ENCODE measurements around the gene DCDC2B. TPM values are rescaled to one million over a fixed set of nuclear protein-coding genes. Genes with fewer than 3 reads are reported as not detected.
A peak's percentile ranks its signal among the peaks of the same experiment; 100 is the strongest.
"Not testable (repeated sequence)": the region's sequence is repeated elsewhere in the genome, so short reads cannot be mapped to it uniquely, and the experiment has no call there.

The DCDC2B gene
- total RNA-seq = not detected
- long read RNA-seq, partial matches to known transcripts = 0 of 2 reads
- long read RNA-seq, other reads (novel, unspliced or antisense) = 2 of 2 reads

DNA sequence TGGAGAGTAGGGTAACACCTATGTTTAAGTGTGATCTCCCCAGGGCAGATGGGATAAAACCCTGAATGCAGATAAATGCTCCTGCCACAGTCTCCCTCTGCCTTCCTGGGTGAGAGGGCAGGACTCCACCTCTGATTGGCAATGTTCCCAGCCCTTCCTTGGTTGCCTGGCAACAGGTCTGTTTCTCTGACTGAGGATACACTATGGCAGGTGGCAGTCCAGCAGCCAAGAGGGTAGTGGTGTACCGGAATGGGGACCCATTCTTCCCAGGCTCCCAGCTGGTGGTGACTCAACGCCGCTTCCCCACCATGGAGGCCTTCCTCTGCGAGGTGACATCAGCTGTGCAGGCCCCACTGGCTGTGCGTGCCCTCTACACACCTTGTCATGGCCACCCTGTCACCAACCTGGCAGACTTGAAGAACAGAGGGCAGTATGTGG is at the start of gene DCDC2B:
Gene DCDC2B, plus strand, starts transcription at position 199 of the 438 bp plus-strand sequence. Its CDS starts 5 bp downstream, at position 204.
- intact Hi-C loops (cut with DNase I) = no loop called here
- DNase-seq (no peak), ATAC-seq (peak in 1 of 2 donors; percentile 6)

- intact Hi-C loops (cut with DNase I) = no loop called here
- no peak for ATAC-seq
- no peak for DNase-seq
These were observed 49.7 kb upstream of the DCDC2B start for GRCh38 chr1:32159189-32159588.

DNA sequence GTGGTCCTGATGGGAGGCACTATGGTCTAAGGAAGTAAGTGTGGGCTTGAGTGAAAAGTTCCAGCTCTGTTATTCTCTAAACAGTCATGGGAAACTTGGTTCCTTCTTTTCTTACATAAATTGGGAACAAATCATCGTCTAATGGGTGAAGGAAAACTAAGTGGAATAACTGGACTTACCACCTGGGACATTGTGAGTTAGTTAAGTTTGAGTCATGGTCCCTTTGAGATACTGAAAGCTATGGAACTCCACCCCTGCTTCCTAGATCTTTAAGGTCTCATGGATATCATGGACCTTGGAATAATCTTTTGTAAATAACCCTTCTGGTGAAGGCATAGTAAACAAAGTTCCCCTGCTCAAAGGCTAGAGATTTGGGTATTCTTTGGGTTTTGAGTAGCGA is 45.5 kb upstream of the DCDC2B start:
- intact Hi-C loops (cut with DNase I) = no loop called here
- no peak for ATAC-seq
- DNase-seq = no peak

DNA sequence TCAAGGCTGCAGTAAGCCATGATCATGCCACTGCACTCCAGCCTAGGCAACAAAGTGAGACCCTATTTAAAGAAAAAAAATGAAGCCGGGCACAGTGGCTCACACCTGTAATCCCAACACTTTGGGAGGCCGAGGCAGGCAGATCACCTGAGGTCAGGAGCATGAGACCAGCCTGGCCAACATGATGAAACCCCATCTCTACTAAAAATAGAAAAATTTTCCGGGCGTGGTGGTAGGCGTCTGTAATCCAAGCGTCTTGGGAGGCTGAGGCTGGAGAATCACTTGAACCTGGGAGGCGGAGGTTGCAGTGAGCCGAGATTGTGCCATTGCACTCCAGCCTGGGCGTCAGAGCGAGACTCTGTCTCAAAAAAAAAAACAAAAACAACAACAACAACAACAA is 43.3 kb upstream of the DCDC2B start:
- ATAC-seq; intact Hi-C loops (cut with DNase I): not testable (repeated sequence)

GRCh38 chr1:32170991-32171390 is 37.9 kb upstream of the DCDC2B start:
- DNase-seq (no peak), ATAC-seq (no peak)
- intact Hi-C loops (cut with DNase I) = no loop called here

More for the DNA sequence above, 43.3 kb upstream of the DCDC2B start:
- DNase-seq = not testable (repeated sequence)

- ATAC-seq = no peak
- DNase-seq = no peak
- intact Hi-C loops (cut with DNase I) = no loop called here
These were observed 36.2 kb upstream of the DCDC2B start for GRCh38 chr1:32172621-32173245.

GRCh38 chr1:32178380-32179192 is 30.3 kb upstream of the DCDC2B start:
- intact Hi-C loops (cut with DNase I) = no loop called here
- ATAC-seq = peak in 1 of 2 donors; percentile 8
- DNase-seq = no peak

GRCh38 chr1:32179193-32179442 is 29.8 kb upstream of the DCDC2B start:
- ATAC-seq (peak; percentile 3 to 16), DNase-seq (no peak)
- intact Hi-C loops (cut with DNase I) = no loop called here

DNA sequence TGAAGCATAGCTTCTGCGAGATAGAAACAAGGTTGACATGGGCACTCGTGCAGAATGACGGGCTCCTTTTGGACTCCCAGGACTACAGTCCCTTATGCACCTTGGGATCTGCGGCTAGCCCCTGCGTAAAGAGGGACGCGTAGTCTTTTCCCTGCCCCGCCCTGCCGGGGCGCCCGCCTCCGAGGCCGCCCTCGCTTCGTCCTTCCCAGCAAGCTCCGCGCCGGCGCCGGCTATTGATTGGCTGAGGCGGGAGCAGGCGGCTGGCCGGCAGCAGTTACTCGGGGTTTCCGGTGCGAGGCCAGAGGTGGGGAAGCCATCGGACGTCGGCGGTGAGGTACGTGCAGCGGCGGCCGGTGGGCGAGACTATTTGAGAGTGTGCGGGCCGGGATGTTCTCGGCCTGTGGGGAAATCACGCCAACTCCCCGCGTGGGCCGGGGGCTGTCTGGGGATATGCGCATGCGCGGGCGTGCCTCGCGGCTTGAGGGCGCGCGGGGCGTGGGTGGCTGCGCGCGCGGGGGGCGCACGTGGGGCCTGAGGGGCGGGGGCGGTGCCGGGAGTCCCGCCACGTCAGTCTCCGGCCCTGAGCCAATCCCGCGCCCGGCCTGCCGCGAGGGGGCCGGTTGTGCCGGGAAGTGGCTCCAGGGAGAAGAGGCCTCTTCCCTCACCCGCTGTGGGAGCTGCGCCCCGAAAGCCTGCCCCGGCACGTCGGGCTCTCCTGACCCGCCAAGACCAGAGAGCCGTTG is 29.3 kb upstream of the DCDC2B start, which contains the start of gene TXLNA:
Gene TXLNA, plus strand, starts transcription at position 233 of the 743 bp plus-strand sequence. CDS start 671 bp downstream, outside the sequence.
- intact Hi-C loops (cut with DNase I) = no loop called here
- DNase-seq (peak; percentile 96), ATAC-seq (peak; percentile 95)

DNA sequence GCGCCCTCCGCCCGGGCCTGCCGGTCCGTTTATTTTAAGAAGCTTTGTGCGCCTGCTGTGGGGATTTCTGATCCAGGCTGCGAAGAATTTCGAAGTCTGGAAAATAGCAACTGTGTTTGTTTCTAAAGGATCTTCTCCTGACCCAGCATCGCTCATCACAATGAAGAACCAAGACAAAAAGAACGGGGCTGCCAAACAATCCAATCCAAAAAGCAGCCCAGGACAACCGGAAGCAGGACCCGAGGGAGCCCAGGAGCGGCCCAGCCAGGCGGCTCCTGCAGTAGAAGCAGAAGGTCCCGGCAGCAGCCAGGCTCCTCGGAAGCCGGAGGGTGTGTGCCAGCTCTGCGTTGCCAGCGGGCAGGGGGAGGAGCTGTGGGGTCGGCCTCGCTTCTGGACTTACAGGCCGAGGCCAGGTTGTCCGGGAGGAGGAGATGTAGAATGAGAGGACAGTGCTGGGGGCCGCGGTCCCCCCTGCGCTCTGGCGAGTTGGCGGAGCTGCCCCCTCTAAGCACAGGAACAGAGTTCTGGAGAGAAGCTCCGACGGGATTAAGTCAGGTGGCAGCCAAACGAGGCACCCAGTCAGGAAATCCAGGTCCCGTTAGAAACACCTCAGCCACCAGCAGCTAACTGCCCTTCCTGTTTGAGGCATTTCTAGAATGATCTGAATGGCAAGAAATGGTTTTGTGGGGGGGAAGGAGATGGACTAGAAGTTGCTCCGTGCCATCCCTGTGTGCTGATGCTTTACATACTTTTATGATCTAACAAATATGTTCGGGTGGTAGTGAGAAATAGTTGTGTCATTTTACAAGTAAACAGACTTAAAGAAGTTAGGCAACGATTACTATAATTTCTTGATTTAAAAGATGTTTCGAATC is 28.5 kb upstream of the DCDC2B start:
- DNase-seq (peak; percentile 72), ATAC-seq (peak; percentile 54 to 69)
- intact Hi-C loops (cut with DNase I) = no loop called here

- ATAC-seq = no peak
- intact Hi-C loops (cut with DNase I) = no loop called here
- no peak for DNase-seq
These were observed 27.8 kb upstream of the DCDC2B start for GRCh38 chr1:32181065-32181464.

GRCh38 chr1:32181563-32181962 is 27.3 kb upstream of the DCDC2B start:
- ATAC-seq (no peak), DNase-seq (no peak)
- intact Hi-C loops (cut with DNase I) = no loop called here

GRCh38 chr1:32182060-32182459 is 26.8 kb upstream of the DCDC2B start:
- intact Hi-C loops (cut with DNase I) = no loop called here
- DNase-seq (no peak), ATAC-seq (no peak)

DNA sequence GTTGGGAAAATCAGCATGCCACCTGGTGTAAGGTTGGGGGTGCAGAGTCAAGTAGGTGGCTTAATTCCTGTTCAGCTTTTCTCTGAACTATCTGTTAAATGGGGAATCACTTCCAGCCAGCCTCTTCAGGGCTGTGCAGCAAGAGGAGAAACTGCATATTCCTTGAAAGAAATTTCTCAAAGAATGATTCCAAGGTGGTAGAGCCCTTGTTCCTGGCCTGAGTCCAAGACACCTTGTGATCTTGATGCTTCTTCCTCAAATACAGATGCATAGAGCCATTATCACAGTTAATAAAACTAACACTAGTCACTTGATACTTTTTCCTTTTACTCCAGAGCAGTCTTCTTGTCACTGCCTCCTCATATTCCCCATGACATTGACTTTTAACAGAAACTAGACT is 24.2 kb upstream of the DCDC2B start:
- DNase-seq = no peak
- intact Hi-C loops (cut with DNase I) = no loop called here
- ATAC-seq = no peak

- DNase-seq (no peak), ATAC-seq (no peak)
- intact Hi-C loops (cut with DNase I) = no loop called here
These were observed 22.8 kb upstream of the DCDC2B start for GRCh38 chr1:32186077-32186476.

GRCh38 chr1:32186491-32186890 is 22.4 kb upstream of the DCDC2B start:
- ATAC-seq (no peak), DNase-seq (no peak)
- intact Hi-C loops (cut with DNase I) = no loop called here

DNA sequence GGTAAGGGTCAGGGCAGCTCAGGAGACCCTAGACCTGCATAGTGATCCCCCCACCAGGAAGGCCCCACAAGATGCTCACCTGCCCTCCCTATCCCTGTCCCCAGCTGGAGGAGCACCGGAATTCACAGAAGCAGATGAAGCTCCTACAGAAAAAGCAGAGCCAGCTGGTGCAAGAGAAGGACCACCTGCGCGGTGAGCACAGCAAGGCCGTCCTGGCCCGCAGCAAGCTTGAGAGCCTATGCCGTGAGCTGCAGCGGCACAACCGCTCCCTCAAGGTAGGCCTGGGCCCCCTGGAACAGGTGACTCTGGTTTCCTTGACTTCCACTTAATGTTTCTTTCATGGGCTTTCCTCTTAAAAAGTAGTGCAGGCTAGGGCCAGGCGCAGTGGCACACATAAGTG is 21.0 kb upstream of the DCDC2B start:
- intact Hi-C loops (cut with DNase I) = no loop called here
- DNase-seq (no peak), ATAC-seq (no peak)

DNA sequence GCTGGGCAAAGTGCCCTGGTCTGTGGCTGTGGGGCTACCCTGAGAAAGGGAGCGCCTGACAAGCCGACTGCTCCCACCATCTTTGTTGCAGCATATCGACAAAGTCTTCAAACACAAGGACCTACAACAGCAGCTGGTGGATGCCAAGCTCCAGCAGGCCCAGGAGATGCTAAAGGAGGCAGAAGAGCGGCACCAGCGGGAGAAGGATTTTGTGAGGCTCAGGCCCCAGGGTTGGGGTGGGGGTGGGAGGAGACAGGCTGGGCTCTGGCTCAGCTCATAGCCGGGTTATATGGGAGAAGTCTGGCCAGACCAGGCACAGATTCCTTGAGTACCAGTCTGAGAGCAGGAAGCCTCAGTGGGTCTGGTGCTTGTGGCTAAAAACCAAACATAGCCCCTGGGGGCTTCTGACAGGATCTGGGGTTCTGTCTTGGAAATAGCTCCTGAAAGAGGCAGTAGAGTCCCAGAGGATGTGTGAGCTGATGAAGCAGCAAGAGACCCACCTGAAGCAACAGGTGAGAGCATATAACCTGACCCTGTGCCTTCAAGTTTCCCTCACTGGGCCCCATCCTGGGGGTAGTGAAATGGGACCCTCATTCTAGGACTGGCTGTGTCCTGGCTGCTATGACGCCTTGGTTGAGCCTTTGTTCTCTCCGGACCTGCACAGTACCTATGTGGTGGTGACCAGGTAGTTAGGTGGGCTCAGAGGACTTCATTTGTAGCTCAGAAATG is 16.5 kb upstream of the DCDC2B start:
- no peak for DNase-seq
- intact Hi-C loops (cut with DNase I) = no loop called here
- ATAC-seq = no peak

Data from left cardiac atrium (tissue), 4 donors.